DND-41 (cell line): ENCODE results near the gene B3GNT8.

Experiments used
- CTCF ChIP-seq: IDR thresholded peaks from 2 replicates; pipeline ENCODE4 v1.5.1; 2012; ENCODE audit warnings: borderline replicate concordance, low read length, moderate library complexity, mild to moderate bottlenecking; ENCODE audit not compliant: poor library complexity, severe bottlenecking; ENCODE audit errors: extremely low read depth
- EZH2 ChIP-seq: IDR thresholded peaks from 3 replicates; pipeline ENCODE4 v1.6.1; 2012; ENCODE audit warnings: borderline replicate concordance, low read depth, mild to moderate bottlenecking, moderate library complexity, low read length, inconsistent platforms; ENCODE audit not compliant: severe bottlenecking

GRCh38 chr19:41395355-41395754, 31.8 kb downstream of the B3GNT8 start:
- TF ChIP-seq CTCF (no peak), EZH2 (no peak)
